GM12878 (cell line): ENCODE measurements around the gene PUS10. TPM values are rescaled to one million over a fixed set of nuclear protein-coding genes. Genes with fewer than 3 reads are reported as not detected.

Experiments
- MEF2A ChIP-seq: IDR thresholded peaks from 2 replicates; pipeline ENCODE4 v1.6.1; 2011; ENCODE audit warnings: low read depth, mild to moderate bottlenecking, low read length, moderate library complexity; ENCODE audit not compliant: insufficient read depth
- MTA2 ChIP-seq: fragments of 450-650 bp; IDR thresholded peaks from 2 replicates; pipeline ENCODE4 v1.6.1; 2016; ENCODE audit warnings: low read depth, mild to moderate bottlenecking, moderate library complexity
- NFIC ChIP-seq: IDR thresholded peaks from 2 replicates; pipeline ENCODE4 v1.6.1; 2012; ENCODE audit warnings: low read depth, mild to moderate bottlenecking, inconsistent platforms, low read length, moderate library complexity
- NFXL1 ChIP-seq: fragments of 450-650 bp; IDR thresholded peaks from 2 replicates; pipeline ENCODE4 v1.6.1; 2017; ENCODE audit warnings: antibody characterized with exemption, mild to moderate bottlenecking, borderline replicate concordance
- RUNX3 ChIP-seq: IDR thresholded peaks from 2 replicates; pipeline ENCODE4 v1.6.1; 2012; ENCODE audit warnings: low read length, inconsistent platforms
- TCF3 ChIP-seq: IDR thresholded peaks from 2 replicates; pipeline ENCODE4 v1.6.1; 2012; ENCODE audit warnings: low read depth, mild to moderate bottlenecking, low read length, borderline replicate concordance; ENCODE audit not compliant: insufficient read depth
- polyA plus RNA-seq, 11 experiments: library from polyadenylated mRNA; depleted of rRNA in 4 of 11; unstranded in 6 of 11; stranded (reverse) in 5 of 11; fragments of >200 nt; fragmentation: Nextera tagmentation in 4 of 11; fragmentation: Illumina TruSeq in 1 of 11; extraction: Ambion mirVana in 4 of 11; extraction: Trizol in 1 of 11; gene quantifications; 1 replicate in 1 of 11; 2 replicates in 10 of 11; pipeline versions ENCODE4 v1.2.1 to v1.2.3, GENCODE V29; 2011 to 2016; ENCODE audit warnings: inconsistent platforms in 2 of 11, missing spikeins in 2 of 11, low read depth in 1 of 11
- total RNA-seq, 4 experiments: library from RNA; depleted of rRNA in 3 of 4; stranded (reverse); fragments of >200 nt in 3 of 4; fragmentation: Illumina TruSeq in 1 of 4; extraction: Trizol in 1 of 4; gene quantifications; 2 replicates each; pipeline versions ENCODE4 v1.2.1 to v1.2.3, GENCODE V29; 2013 to 2021
- TF ChIP-seq, protein P1 (sequence below): fragments of 450-650 bp; IDR thresholded peaks from 2 replicates; pipeline ENCODE4 v1.6.1; 2018; ENCODE audit warnings: mild to moderate bottlenecking, low read depth, moderate library complexity; ENCODE audit not compliant: partially characterized antibody
- TF ChIP-seq, protein P2 (sequence below), 3 experiments: IDR thresholded peaks in 2 of 3; conservative IDR thresholded peaks in 1 of 3; 2 replicates each; pipeline ENCODE4 v1.5.1; 2011; ENCODE audit warnings: low read depth in 3 of 3, low read length in 3 of 3, mild to moderate bottlenecking in 3 of 3, control low read depth in 2 of 3, moderate library complexity in 2 of 3, inconsistent platforms in 1 of 3, mixed read lengths in 1 of 3; ENCODE audit not compliant: control insufficient read depth in 2 of 3, insufficient read depth in 1 of 3; ENCODE audit errors: extremely low read depth in 1 of 3
- TF ChIP-seq, protein P3 (sequence below): IDR thresholded peaks from 2 replicates; pipeline ENCODE4 v1.6.1; 2012; ENCODE audit warnings: low read length, inconsistent platforms

PUS10 gene
- total and polyA plus RNA-seq, 10 of the 15 experiments (the other 5 are each of a cell fraction or from before 2014, with no cell fraction given), result 9.1 to 17.0 (median 13.0) TPM

DNA sequence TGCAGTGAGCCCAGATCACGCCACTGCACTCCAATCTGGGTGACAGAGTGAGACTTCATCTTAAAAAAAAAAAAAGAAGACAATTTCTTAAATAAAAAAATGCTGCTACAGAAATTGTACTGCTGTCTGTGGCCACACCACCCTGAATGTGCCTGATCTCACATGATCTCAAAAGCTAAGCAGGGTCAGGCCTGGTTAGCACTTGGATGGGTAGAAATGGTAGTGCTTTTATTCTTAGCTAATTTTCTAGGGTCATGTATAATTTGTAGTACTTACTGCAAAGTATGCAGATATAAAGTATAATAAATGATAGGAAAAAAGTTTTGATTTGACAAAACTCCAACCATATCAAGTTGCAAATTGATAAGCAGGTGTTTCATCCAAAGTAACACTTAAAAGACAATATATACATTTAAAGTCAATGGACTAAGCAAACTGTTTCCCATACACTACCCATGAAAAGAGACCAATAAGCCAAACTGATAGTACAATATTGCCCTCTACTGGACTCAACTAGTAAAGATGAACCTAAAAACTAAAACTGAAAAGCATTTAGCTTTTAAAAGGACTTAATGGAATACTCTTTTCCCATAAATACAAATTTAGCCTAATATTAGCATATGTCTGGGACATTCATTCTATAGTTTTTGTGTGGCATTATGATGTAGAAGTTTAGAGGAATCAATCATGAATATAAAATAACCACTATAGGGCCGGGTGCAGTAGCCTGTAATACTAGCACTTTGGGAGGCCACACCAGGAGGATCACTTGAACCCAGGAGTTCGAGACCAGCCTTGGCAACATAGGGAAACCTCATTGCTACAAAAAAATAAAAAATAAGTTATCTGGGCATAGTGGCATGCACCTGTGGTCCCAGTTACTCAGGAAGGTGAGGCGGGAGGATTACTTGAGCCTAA lies 19.2 kb downstream of the PUS10 start (continued):
- TF ChIP-seq, protein P1, sequence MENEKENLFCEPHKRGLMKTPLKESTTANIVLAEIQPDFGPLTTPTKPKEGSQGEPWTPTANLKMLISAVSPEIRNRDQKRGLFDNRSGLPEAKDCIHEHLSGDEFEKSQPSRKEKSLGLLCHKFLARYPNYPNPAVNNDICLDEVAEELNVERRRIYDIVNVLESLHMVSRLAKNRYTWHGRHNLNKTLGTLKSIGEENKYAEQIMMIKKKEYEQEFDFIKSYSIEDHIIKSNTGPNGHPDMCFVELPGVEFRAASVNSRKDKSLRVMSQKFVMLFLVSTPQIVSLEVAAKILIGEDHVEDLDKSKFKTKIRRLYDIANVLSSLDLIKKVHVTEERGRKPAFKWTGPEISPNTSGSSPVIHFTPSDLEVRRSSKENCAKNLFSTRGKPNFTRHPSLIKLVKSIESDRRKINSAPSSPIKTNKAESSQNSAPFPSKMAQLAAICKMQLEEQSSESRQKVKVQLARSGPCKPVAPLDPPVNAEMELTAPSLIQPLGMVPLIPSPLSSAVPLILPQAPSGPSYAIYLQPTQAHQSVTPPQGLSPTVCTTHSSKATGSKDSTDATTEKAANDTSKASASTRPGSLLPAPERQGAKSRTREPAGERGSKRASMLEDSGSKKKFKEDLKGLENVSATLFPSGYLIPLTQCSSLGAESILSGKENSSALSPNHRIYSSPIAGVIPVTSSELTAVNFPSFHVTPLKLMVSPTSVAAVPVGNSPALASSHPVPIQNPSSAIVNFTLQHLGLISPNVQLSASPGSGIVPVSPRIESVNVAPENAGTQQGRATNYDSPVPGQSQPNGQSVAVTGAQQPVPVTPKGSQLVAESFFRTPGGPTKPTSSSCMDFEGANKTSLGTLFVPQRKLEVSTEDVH, result no peak
- peak; percentile 55 for TF ChIP-seq NFIC
- no peak for TF ChIP-seq MTA2
- TF ChIP-seq, protein P2, sequence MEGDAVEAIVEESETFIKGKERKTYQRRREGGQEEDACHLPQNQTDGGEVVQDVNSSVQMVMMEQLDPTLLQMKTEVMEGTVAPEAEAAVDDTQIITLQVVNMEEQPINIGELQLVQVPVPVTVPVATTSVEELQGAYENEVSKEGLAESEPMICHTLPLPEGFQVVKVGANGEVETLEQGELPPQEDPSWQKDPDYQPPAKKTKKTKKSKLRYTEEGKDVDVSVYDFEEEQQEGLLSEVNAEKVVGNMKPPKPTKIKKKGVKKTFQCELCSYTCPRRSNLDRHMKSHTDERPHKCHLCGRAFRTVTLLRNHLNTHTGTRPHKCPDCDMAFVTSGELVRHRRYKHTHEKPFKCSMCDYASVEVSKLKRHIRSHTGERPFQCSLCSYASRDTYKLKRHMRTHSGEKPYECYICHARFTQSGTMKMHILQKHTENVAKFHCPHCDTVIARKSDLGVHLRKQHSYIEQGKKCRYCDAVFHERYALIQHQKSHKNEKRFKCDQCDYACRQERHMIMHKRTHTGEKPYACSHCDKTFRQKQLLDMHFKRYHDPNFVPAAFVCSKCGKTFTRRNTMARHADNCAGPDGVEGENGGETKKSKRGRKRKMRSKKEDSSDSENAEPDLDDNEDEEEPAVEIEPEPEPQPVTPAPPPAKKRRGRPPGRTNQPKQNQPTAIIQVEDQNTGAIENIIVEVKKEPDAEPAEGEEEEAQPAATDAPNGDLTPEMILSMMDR (IDR thresholded peaks at IDR 0.05 in 2 of 3, conservative IDR thresholded peaks at IDR 0.05 in 1 of 3; ENCODE audit: control insufficient read depth in 2 of 3, extremely low read depth in 1 of 3, insufficient read depth in 1 of 3, low read depth in 3 of 3, low read length in 3 of 3), result peak; percentile 48 to 66 (median 59); a peak in 5 of 6 replicates
- no peak for TF ChIP-seq NFXL1
- no peak for TF ChIP-seq MEF2A
- TF ChIP-seq RUNX3, result peak; percentile 82
- TF ChIP-seq, protein P3, sequence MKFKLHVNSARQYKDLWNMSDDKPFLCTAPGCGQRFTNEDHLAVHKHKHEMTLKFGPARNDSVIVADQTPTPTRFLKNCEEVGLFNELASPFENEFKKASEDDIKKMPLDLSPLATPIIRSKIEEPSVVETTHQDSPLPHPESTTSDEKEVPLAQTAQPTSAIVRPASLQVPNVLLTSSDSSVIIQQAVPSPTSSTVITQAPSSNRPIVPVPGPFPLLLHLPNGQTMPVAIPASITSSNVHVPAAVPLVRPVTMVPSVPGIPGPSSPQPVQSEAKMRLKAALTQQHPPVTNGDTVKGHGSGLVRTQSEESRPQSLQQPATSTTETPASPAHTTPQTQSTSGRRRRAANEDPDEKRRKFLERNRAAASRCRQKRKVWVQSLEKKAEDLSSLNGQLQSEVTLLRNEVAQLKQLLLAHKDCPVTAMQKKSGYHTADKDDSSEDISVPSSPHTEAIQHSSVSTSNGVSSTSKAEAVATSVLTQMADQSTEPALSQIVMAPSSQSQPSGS, result 0 out of 2 replicates have a peak, but pooled peaks have one; percentile 14
- no peak for TF ChIP-seq TCF3
- TF ChIP-seq, all 136 proteins: peak for 9
